Stimulated activated CD4-positive, alpha-beta T cell treated with anti-CD3 and anti-CD28 coated beads, Interleukin-1b, Interleukin-23, amount 100 ng/mL, for 24 hours (primary cell): Measurements from ENCODE around the gene CHD2.

Source experiments
- DNase-seq, 4 experiments: peaks; one replicate each; pipeline ENCODE4 v3.0.0-alpha.2; 2020; ENCODE audit warnings: low read depth in 4 of 4, low spot score in 1 of 4

Gene CHD2

DNA sequence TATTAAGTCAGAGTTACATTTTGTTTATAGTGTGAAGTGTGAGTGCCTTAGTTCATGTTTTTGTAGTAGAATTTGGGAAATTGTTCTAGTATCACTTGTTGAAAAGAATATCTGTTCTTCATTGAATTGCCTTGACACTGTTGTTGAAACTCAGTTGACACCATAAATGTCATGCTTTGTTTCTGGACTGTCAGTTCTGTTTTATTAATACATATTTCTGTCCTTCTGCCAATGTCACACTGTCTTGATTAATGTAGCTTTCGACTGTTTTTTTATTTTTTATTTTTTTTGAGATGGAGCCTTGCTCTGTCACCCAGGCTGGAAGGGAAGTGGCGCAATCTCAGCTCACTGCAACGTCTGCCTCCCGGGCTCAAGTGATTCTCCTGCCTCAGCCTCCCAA lies 59.1 kb downstream of the CHD2 start:
- DNase-seq, result no peak

DNA sequence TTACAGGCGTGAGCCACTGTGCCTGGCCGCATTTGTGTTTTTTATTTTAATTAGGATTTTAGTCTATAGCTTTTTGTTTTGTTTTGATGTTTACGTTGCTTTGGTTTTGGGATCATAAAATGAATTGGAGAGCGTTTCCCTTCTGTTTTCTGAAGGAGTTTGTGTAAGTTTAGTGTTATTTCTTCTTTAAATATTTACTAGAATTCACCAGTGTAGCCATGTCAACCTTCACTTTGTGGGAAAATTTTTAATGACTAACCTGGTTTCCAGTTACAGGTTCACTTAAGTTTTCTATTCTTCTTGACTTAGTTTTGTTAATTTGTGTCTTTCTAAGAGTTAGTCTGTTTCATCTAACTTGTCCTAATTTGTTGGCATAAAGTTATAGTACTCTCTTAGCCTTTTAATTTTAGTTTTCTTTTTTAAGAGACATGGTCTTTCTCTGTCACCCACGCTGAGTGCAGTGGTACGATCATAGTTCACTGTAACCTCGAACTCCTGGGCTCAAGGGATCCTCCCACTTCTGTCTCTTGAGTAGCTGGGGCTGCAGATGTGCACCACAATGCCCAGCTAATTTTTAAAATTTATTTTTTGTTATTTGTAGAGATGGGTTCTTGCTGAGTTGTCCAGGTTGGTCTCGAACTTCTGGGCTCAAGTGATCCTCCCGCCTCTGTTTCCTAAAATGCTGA lies 61.0 kb downstream of the CHD2 start:
- no peak for DNase-seq

DNA sequence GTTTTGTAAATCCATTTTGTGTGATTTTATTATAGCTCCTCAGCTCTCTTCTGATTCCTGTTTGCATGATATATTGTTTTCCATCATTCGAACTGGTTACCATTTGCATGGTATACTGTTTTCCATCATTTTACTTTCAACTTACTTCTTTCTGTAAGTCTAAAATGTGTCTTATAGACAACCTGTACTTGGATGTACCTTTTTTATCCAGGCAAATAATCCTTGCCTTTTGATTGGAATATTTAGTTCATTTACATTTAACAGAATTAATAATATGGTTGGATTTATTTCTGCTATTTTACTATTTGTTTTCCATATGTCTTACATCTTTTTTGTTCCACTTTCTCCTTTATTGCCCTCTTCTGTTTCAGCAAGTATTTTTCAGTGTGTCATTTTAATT lies 62.8 kb downstream of the CHD2 start:
- no peak for DNase-seq

DNA sequence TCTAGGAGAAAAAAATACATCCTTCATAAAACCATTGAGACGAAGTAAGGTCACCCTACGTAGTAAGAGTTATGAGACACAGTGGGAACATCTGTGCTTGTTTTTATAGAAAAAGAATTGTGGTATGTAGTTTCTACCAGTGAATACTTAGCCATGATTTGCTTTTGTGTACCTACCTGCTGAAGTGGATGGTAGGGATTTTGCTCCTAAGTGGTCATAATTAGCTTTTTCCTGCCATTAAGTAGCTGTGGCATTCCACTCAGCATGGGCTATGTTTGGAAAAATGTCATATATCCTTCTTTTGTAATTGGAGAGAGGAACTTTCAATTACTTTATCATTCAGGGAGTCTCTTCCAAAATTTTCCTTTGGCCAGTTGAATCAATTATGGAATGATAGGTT lies 63.7 kb downstream of the CHD2 start:
- DNase-seq, result no peak

DNA sequence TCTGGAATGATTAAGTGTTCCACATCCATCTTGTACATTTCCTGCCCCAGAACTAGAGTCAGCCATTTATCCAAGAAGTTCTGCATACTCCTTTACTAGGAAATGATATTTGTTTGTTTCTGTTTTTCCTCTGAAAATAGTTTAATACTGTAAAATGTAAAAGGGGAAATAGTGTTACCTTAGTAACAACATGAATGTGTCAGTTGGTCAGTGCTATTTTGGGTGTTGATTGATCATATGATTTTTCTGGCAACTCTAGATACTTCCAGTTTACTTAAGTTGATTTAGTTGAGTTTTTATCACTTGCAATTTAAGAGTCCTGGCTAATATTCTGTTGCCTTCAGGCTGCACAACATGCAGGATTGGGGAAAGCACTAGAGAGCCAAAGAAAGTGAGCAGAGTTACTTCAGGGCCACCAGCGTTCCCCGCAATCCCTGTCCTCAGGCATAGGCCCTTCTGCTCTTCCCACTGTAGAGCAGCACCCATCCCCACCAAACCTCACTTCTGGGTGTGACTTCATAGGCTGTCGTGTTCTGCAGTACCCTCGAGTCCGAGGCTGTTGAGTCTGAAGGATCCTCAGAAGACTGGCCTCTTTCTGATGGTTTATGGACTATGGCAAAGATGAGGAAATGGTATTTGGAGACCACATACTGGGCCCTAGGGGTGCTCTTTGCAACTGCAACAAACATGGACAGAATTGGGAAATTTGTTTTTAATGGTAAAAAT lies 69.0 kb downstream of the CHD2 start:
- DNase-seq, result no peak

DNA sequence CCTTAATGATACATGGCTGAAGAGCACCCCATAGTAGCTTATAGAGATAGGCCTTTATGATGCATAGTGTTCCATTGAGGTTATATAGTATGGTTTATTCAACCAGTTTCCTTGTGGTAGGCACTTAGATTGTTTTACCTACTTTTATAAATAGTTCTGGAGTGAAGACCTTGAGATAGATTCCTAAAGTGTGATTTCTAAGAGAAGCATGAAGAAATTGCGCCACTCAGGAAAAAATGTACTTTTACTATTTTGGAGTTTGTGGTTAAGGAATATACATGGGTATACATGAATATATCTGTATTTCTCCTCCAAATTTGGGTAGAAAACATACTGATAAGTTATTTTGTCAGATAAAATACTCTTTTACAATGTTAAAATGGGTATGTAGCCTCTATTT lies 70.5 kb downstream of the CHD2 start:
- no peak for DNase-seq

DNA sequence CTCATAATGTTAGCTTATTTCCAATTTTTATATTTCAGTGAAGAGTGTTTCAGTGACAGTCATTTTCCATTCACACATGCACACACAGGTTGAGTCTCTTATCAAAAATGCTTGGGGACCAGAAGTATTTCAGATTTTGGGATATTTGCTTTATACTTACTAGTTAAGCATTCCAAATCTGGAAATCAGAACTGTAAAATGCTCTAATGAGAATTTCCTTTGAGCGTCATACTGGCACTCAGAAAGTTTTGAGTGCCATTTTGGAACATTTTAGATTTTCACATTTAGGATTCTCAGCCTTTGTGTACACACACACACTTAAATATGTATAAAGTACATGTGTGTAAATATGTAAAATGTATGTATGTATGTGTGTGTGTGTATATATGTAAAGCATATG lies 71.0 kb downstream of the CHD2 start:
- DNase-seq, result no peak

DNA sequence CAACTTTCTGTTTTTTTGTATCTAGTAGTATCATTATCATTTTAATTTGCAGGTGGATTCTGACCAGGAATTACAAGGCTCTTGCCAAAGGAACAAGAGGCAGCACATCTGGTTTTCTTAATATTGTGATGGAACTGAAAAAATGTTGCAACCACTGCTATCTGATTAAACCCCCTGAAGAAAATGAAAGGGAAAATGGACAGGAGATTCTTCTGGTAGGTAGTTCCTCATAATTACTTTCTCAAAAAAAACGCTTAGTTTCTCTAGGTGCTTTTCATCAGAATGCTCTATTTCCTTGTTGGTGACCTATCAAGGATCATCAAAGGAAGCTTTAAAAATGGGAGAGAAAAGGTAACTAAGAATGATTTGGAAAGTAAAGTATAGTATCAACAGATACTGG lies 71.6 kb downstream of the CHD2 start:
- DNase-seq, result no peak

DNA sequence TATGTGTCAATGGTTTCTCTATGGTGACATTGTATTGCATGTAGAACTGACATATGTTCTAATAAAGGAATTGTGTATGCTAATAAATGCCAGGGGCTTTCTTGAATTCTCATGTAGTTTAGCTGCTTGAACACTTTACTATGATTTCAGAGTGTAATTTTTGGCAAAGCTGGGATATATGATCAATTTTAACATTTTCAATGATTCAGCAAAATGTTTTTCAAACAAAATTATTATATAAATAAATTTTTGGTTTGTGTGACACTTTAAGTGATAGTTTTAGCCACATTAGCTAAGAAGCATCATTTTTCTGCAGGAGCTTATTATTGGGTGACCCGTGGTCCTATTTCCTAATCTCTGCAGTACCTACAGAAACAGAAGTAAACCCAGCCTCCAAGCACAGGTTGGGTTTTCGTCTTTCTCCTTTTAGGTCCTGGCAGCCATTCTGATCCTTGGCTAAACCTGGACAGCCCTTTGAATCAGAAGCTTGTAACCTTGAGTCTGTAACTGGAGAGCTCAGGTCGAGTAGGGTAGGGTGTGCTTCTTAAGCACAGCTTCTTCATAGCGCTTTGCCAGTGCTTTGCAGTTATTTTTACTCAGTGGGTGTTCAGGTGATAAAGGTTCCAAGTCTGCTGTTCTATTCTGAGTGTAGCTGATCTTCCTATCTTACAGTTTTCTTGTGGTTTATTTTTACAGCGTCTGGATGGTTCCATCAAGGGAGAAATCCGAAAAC lies 74.2 kb downstream of the CHD2 start:
- no peak for DNase-seq

DNA sequence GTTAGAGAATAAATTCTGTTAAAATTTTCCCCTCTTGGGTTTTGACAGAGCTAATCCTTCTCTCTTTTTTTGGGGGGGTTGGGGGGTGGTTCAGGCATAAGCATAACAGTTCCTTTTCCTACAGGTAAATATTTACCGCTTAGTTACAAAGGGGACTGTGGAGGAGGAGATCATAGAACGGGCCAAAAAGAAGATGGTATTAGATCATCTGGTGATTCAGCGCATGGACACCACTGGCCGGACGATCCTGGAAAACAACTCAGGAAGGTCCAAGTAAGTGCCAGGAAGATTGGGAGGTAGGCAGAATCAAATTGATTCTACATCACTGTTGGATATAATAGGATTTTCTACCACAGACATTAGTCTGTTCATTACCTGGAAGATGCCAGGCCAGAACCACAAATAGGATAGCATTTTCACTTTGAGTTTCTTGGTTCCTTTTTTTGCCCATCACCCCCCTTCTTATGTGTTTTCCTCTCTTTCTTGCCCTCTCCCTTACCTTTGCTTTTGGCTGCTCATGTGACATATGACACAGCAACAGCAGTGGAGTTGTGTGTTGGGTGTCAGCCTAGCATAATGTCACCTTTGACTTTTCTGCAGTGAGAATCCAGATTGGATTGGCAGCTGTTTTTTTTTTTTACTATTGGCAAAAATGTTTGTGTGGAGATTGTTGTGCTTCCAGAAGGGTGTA lies 79.0 kb downstream of the CHD2 start:
- DNase-seq, result no peak

DNA sequence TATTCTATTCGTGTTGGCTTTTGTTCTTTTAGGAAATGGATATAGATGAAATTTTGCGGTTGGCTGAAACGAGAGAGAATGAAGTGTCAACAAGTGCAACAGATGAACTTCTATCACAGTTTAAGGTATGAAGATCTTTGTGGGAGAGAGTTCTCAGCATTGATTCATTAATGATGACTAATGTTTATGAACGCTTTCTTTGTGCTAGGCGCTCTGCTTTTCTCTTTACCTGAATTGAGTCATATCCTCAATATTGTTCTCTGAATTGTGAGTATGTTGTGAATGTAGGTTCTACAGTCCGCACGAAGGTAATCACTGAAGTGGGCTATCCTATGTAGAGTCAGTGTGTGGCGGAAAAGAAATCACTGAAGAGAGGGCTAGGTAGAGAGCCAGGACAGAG lies 81.2 kb downstream of the CHD2 start:
- no peak for DNase-seq

DNA sequence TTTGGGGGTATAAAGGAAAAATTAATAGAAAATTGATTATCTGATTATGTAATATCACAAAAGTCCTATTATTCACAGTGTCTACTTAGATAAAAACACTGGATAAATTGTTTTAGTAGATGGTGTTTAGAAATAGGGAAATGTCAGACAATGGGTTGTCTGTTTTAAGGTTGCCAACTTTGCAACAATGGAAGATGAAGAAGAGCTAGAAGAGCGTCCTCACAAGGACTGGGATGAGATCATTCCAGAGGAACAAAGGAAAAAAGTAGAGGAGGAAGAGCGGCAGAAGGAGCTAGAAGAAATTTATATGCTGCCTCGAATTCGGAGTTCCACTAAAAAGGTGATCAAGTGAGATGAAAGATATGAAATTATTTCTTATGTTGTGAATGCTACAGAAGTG lies 84.0 kb downstream of the CHD2 start:
- no peak for DNase-seq

DNA sequence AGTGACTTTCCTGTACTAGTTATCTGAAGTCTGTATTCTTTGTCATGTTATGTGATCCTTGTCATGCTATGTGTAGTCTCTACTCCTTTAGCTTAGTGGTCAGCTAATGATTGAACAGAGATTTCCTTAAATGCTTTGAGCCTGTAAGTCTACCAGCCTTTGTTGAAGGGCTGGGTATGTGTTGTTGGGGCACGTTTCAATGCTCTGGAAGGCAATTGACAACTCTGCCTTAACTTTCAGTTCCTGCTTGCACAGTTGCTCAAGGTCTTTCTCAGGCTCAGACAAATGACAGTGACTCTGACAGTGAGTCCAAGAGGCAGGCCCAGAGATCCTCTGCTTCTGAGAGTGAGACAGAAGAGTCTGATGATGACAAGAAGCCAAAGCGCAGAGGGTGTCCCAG lies 89.3 kb downstream of the CHD2 start:
- DNase-seq, result no peak

DNA sequence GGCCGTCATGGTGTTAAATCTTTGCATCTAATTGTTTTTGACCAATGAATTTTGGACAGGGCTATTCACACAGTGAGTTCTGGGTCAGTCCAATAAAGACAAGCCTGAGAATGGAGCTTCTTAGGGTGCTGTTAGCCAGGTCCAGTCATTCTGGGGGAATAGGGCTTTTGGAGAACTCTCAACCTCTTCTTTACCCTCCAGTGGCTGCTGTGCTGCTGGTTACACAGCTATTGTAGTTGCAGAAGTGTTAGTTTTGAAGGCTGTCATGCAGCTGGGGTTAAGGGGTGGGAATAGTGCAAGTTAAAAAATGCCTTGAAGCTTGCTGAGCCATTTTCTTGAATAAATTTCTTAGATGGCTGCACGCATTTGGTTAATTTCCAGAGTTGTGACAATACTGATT lies 89.9 kb downstream of the CHD2 start:
- no peak for DNase-seq

DNA sequence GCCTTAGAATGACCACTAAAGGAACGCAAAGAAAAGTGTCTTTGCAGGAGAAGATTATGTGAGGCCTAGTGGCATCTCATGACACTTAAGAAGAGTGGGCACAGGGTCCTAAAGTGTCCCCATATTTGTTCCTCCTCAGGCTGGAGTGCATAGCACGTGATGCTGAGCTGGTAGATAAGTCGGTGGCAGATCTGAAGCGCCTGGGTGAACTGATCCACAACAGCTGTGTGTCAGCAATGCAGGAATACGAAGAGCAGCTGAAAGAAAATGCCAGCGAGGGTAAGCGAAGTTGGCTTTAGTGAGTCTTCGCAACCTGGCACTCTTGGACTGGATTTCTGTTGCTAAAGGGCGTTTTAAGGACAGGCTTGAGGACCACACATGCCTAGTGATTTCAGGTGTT lies 92.6 kb downstream of the CHD2 start:
- no peak for DNase-seq

DNA sequence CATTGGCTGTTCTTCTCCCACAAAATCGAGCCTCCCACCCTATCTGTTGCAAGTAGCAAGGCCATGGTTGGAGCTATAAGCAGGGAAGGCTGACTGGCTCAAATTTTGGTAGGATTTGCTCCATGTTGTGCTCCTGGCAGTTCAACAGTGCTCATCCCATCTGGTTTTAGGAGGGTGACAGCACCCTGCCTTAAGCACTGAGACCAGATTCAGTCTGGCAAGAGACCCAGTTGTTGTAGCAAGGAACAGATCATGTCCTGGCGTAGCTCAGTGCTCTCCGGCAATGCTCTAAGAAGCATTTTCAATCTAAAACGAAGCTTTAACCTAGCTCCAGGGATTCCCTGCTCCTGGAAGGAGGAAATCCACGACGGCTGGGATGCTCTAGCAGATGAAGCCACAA lies 97.7 kb downstream of the CHD2 start:
- no peak for DNase-seq

DNA sequence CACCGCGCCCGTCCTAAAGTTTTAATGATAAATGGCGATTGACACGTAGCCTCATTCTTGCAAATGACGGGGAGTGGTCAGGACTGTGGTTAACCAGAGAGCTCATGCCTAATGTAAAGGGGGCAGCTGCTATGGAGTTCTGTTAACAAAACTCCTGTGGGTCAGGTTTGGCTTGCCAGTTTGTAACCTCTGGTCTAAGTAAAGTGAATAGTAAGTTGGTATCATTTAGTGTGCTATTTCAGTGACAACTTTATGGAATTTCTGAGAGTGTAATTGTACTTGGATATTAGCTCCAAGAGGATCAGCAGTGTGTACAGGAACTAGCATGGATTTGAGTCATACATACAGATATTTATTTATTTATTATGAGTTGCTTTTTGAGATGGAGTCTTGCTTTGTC lies 101.0 kb downstream of the CHD2 start:
- no peak for DNase-seq

DNA sequence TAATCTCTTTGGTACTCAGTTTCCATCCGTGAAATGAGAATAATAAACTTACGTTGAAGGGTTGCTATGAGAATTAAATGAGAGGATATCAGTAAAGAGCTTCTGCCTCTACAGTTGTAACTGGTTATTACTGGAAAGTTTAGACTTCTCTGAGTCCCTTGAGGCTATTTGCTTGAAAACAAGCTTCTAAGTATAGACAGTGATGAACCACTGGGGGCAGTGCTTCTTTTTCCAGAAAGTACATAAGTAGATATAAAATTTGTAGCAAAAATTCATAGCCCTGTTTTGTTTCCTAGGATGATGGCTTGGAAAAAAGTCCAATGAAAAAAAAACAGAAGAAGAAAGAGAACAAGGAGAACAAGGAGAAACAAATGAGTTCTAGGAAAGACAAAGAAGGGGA lies 101.8 kb downstream of the CHD2 start:
- no peak for DNase-seq

DNA sequence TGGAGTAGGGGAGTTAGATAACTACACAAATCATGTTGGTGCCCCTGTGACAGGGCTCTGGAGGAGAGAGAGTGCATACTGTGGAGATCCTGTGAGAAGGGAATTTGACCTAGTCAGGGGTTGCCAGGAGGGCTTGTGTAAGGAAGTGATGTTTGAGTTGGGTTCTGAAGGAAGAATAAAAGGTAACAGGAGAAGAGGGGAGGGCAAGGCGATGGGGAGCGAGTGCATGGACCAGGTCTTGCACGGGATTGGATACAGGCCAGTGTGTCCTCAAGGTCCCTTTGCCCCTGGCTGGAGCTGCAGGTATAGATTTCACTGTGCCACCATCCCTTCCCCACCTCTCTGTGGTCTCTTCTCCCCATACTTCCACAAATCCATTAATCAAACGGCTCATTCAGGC lies 105.0 kb downstream of the CHD2 start:
- DNase-seq, result no peak

DNA sequence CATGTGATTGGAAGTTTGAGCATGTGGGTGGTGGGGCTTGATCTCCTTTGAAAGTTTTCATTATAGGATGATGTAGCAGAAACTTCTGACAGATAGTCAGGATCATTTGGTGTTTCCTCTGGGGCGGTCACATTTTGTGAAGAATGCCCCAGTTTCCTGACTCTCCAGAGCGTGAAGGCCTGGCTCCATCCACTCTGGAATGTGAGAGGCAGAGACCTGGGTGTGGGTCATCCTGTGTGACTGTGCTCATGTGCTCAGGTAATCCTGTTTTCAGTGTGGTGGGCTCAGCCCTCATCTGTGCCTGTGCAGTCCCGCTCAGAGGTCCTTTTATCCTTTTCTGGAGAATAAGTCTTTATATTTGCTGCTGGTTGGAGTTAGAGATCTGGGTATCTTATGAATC lies 107.9 kb downstream of the CHD2 start:
- no peak for DNase-seq

DNA sequence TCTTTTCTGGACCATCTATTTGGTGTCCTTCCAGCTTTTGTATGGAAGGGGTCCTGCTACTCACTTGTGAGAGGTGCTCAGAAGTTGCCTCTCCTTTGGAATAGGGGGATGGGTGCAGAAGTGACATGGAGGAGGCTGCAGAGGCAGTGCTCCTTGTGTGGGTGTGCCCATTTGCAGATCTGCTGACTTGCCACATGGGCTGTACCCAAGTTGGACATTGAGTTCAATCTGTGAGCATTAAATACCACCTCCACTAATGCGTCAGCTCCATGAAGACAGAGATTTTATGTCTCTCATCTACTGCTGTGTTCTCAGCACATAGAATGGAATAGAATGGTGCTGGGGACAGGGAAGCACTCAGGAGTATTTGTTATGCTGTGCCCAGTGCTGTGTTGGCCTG lies 112.7 kb downstream of the CHD2 start:
- no peak for DNase-seq

DNA sequence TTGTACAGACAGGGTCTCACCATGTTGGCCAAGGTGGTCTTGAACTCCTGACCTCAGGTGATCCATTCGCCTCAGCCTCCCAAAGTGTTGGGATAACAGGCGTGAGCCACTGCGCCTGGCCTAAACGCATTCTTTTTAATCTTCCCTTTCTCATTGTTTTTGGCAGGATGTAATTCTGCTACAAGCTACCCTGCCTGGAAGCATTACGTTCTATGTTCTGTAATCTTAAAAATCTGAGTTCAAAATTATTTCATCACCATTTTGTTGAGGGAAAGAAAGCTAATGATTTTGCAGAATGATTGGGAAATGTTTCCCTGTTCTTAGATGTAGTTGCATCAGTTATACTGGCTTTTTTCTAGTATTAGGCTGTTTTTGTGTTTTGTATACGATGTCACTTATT lies 117.4 kb downstream of the CHD2 start:
- DNase-seq, result no peak
